CD4-positive, alpha-beta T cell treated with Interleukin-6 at 100 ng/mL for 8 hours (primary cell): ENCODE data around the gene FAM193A.
"Not testable (repeated sequence)": the region's sequence is repeated elsewhere in the genome, so short reads cannot be mapped to it uniquely, and the experiment has no call there.

Experiments
- DNase-seq: peaks from one replicate; pipeline ENCODE4 v3.0.0-alpha.2; 2020; ENCODE audit warnings: mixed read lengths, low spot score

FAM193A gene

DNA sequence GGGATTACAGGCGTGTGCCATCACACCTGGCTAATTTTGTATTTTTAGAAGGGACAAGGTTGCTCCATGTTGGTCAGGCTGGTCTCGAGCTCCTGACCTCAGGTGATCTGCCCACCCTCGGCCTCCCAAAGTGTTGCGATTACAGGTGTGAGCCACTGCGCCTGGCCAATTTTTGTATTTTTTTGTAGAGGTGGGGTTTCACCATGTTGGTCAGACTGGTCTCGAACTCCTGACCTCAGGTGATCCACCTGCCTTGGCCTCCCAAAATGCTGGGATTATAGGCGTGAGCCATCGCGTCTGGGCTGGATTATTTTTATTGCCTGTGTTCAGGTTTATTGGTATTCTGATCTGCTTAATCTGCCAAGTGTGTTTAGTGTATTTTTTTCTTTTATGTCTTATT, 82.3 kb downstream of the FAM193A start:
- DNase-seq, result not testable (repeated sequence)

DNA sequence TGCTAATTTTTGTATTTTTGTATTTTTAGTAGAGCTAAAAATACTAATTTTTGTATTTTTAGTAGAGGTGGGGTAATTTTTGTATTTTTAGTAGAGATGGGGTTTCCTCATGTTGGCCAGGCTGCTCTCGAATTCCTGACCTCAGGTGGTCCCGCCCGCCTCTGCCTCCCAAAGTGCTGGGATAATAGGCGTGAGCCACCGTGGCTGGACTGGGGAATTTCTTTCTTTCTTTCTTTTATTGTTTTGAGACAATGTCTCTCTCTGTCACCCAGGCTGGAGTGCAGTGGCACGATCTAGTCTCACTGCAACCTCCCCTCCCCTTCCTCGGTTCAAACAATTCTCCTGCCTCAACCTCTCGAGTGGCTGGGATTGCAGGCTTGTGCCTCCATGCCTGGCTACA, 83.0 kb downstream of the FAM193A start:
- no peak for DNase-seq

DNA sequence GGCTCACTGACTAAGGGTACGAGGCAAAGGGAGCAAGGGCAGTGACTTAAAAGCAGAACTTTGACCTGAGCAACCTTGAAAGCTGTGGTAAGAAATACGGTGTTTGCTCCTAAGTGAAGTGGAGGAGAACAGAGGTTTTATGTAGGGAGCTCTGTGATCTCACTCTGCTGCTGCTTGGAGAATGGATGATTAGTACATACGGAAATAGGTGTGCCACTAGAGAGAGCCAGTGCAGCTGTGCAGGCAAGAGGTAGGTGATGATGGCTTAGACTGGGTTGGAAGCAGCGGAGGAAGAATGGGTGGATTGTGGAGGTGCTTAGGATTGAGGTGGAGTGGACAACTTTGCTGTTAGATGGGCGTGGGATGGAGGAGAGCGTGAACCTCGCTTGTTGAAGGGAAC, 85.0 kb downstream of the FAM193A start:
- no peak for DNase-seq

DNA sequence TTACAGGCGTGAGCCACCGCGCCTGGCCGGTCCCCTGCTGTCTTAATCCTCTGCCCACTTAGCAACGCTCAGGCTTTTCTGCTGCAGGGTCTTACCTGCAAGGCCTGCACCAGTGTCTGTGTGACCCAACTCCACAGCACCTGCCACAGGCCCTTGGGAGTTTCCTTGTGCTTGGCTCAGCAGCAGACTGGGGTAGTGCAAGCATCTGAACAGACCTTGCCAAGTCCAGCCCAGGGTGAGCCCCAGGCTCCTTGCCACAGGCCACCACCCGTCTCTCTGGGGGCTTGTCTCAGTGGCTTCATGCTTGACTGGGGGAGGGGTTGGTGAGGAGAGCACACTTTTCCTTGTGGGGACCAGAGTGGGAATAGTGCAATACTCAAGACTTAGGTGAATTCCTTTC, 87.0 kb downstream of the FAM193A start:
- no peak for DNase-seq

DNA sequence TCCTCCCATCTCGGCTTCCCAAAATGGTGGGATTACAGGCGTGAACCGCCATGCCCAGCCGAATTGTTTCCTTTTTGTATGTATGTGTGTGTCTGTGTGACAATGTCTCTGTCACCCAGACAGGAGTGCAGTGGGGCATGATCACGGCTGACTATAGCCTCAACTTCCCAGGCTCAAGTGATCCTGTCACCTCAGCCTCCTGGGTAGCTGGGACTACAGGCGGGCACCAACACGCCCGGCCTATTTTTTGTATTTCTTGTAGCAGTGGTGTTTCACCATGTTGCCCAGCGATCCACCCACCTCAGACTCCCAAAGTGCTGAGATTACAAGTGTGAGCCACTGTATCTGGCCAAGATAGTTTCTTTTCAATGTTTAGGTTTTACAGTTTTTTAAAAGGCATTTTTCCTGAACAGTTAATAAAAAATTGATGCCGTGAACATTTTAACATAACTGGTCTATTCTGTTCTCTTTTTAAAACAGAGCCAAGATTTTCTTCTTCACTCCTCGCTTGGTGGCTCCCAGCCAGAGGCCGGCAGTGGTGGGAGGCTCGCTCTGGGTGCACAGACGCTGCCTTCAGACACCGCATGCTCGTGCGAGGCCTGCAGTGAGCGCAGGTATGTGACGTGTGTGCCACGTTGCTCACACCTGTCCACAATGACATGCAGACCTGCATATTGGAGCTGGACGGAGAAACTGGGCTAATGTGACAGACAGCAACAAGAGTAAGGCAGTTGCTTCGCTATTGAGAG, 88.5 kb downstream of the FAM193A start:
- DNase-seq, result no peak

DNA sequence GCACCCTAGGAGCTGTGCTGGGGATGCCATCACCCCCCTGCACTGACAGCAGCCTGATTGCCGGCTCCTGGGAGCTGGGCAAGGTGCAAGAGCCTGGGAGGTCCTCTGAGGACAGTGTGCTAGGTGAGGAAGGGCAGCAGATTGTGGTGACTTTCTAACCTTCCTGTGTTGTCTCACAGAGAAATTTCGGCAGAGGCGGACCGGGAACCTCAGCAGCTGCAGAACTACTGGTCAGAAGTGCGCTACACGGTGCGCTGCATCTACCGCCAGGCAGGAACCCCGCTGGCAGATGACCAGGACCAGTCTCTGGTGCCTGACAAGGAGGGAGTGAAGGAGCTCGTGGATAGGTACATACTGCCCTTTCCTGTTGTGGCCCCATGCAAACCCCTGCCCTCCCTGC, 89.8 kb downstream of the FAM193A start:
- no peak for DNase-seq

DNA sequence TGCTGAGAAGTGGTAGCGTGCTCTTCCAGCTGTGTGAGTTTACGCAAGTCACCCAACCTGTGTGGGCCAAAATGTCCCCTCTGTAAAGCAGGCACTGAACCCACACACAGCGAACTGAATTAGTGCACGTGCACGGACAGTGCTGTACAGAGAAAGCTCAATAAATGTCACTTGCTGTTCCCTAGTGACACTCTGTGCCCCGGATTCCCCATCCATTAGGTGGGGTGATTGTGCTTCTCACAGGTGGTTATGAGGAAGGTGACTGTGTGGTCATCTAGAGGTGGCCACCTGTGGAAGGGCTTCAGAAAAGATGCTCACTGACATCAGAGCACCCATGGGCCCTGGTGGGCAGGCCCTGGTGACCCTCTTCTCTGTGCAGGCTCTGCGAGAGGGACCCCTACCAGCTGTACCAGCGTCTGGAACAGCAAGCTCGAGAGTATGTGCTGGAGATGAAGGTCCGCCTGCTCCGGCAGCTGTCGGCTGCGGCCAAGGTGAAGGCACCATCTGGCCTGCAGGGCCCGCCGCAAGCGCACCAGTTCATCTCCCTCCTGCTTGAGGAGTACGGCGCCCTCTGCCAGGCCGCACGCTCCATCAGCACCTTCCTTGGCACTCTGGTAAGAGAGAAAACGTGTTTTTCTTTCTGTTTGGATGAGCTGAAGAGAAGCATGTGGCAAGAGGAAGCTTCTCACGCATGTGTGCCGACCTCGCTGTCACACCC, 94.3 kb downstream of the FAM193A start:
- no peak for DNase-seq

DNA sequence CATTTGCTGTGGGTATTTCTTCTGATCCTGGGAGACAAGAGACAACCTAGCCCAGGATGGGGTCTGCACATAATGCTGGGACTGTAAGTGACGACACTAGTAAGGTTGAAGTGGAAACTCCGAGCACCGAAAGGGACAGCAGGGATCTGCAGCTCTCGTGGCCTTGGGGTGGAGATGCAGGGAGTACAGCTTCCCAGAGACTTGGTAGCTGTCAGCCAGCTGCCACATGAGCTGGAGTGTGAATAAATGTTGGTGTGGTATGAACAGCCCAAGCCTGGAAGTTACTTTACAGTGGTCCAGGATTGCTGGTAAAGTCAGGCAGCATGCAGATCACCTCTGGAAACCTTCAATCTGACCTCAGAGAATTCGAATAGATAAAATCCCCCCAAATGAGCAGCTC, 97.6 kb downstream of the FAM193A start:
- DNase-seq, result no peak

DNA sequence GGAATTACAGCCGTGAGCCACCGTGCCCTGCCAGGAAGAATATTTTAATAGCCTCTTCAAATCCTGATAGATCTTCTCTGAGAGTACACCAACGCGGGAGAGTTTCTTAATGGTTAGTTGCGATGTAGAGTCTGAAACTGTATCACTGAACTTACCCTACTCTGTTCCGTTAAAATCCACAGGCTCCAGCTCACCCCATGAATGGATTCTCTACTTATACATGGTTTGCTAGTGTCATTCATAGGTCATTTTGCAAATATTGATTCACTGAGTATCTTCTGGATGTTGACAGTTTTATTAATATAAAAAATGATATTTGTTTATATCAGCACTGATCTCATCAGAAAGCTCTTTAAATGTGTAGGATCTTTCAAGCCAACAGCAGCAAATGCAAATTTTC, 99.9 kb downstream of the FAM193A start:
- no peak for DNase-seq

DNA sequence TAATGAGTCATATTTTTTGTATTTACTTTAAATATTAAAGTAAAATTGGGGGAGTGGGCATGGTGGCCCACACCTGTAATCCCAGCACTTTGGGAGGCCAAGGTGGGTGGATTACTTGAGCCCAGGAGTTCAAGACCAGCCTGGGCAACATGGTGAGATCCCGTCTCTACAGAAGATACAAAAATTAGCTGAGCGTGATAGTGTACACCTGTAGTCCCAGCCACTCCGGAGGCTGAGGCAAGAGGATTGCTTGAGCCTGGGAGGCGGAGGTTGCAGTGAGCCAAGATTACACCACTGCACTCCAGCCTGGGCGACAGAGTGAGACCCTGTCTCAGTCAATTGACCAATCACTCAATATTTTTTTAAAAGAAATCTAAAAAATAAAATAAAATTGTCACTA, 100.5 kb downstream of the FAM193A start:
- DNase-seq, result not testable (repeated sequence)

DNA sequence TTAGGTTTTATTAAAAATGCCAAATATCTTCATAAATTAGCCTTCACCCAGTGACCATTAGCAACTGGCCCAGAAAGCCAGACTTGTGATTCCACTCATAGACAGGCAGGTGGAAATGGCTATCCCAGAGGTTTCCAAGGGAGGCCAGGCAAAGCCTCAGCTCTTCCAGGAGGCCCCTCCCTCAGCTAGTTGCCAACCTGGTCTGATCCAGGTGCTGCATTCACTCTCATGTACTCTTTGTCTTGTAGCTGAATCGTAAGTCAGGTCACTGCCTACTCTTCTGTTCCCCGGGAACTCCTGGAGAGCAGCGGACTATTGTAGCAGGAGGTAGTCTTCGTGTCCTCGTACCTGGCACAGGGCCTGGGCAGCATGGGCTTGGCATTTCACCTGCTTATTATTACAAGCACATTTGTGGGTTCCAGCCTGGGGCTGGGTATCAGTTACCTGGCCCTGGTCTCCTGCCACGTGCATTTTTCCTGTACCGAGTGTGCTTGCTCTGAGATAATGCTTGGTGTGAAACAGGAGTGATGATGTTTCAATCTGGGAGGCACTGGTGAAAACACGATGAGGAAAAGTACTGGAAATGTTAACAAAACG, 101.6 kb downstream of the FAM193A start:
- DNase-seq, result no peak

DNA sequence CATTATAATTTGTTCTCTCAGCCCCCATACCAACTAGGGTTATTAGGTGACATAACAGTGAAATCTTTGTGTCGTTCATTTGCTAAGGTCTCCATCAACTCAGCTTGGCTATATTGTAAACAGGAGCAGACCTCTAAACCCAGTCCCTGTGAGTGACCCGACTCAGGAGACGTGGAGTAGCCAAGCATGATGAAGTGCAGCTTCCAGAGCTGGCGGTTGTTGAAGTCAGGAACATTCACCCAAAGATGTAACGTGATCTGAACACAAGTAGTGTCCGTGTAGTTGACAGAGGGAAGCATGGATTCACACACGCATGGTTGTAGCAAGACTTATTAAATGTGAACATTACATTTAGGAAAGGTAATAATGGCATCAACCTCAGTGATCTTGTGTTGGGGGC, 102.3 kb downstream of the FAM193A start:
- DNase-seq, result no peak

DNA sequence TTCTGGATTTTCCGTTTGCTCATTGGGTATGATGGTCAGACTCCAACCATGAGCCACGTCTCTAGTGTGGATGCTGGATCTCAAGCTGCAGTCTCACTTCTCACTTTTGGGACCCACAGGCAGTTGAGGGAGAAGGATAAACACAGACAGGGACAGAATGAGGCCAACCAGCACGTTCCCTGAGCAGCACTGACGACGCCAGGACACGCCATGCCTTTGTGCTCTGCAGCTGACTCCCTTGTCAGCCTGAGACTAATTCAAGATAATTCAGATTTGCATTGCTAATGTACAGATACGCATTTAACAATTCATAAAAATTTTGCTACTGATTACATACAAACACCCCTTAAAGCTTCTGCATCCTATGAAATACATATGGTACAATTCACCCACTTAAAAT, 106.5 kb downstream of the FAM193A start:
- DNase-seq, result no peak

DNA sequence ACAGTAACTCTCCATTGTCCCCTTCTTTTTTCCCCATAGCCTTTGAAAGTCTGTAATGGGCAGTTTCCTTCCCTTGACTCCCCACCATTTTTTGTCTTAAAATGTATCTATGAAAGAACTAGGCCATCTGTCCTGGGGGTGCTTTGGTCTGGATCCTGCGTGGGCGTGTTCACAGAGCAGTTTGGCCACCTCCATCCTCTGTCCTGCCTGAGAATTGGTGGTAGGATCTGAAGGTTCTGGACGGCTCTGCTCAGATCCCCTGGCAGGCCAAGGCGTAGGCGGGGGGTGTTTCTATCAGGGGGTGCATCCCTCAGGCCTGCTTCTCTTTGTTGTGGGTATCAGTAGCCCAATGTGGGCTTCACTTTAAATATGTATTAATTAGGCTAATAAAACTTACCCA, 107.1 kb downstream of the FAM193A start:
- no peak for DNase-seq

DNA sequence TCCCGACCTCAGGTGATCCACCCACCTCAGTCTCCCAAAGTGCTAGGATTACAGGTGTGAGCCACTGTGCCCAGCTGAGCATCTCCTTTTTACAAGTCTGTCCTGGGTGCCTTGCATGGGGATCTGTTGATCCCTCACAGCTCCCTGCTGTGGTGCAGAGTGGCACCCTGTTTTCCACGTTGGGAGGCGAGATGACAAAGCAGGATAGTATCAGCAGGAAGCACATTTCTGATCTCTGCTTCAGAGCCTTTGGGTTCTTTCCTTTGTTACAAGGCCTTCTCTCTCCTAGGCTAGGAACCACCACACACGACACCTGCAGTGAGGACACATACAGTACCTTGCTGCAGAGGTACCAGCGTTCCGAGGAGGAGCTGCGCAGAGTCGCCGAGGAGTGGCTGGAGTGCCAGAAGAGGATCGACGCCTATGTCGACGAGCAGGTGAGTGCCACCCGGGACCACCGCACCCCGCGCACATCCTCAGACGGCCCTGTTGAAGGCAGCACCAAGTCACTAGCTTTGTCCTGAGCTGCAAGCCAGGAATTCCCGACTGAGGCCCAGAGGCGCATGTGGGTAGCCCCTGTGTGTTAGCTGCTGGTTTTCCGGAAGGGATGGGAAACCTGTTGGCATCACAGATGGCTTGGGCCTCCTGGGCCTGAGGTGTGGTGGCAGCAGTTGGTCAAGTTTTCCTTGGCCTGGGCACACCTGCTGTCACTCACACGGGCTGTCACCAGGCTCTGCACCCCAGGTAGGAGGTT, 110.1 kb downstream of the FAM193A start:
- DNase-seq, result no peak

DNA sequence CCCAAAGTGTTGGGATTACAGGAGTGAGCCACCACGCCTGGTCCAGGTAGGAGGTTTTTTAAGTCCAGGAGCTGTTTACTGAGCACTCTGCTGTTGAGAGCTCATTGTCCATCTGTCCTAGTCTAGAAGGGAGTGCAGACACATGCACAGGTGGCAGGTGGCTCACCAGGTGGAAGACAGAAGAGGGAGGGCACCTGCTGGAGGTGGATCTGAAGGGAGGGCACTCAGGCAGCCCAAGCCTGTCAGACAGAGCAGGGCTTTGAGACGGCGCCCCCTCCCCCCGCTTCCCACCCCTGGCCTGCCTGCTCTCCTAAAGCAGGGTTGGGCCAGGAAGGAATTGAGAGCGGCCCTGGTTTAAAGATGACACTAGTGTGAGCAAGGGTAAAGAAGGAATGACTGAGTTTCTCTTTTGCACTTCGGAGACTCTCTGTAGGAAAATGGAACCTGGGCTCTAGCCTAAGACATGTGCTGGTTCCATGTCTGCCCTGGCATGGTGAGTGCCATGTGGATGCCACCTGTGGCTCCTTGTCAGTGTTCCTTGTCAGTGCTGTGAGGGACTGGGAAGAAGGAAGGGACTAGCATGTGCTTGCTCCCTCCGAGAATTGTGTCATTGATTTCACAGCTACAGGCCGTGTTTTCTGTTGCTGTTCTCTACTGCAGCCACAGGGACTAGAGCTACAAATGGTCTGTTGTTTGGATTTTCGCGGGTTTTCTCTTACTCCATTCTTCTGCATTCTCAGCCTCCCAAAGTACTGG, 111.1 kb downstream of the FAM193A start:
- DNase-seq, result no peak

DNA sequence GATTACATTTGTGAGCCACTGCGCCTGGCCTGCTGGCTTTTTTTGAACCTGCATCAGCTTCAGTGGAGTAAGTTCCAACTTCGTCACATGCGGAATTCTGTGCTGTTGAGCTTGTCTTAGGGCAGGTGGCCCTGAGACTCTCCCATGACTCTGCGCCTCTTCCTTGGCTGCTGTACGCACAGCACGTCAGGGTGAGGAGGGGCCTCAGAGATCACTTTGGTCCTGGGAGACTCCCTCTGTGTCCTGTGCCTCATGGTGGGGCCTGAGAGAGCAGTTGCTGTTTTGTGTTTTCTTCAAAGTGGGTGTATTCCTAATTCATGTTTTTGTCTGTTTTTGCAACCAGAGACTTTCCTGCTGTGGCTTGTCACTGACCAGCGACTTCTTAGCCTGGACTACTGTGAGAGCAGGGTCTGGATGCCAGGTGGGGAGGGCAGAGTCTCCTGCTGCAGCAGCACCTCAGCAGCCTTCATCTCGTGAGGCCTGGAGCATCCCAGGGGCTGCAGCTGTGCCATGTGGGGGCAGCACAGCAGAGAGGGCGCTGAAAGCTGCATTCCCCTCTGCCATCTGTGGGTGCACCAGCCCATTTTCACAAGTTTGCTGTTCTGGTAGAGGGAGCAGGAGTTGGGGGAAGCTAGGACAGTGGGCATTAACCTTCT, 111.8 kb downstream of the FAM193A start:
- DNase-seq, result no peak

DNA sequence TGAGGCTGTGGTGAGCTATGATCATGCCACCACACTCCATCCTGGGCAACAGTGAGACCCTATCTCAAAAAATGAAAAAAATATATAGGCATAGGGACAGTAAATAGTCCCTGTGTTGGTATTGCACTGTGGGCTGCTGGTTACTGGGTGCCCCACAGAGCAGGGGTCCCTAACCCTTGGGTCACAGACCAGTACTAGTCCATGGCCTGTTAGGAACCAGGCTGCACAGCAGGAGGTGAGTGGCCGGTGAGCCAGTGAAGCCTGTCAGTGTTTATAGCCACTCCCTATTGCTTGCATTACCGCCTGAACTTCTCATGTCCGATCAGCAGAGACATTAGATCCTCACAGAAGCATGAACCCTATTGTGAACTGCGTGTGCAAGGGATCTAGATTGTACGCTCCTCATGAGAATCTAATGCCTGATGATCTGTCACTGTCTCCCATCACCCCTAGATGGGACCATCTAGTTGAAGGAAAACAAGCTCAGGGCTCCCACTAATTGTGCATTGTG, 113.2 kb downstream of the FAM193A start:
- DNase-seq, result no peak

DNA sequence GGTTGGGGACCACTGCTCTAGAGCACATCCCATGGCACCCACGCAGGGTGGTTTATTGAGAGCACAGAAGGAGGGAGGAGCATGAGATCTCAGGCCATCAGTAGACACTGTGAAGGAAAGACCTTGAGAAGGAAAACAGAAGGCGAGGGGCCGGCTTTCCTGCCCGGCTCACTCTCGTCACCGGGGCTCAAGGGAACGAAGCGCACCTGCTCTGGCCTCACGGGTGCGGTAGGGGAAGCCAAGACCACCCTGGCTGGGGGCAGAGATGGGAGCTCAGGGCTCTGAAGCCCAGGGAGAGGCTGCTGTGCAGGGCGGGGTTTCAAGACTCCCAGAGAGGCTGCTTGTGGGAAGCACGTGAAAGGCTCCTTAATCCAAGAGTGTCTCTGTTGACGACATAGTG, 113.8 kb downstream of the FAM193A start:
- no peak for DNase-seq

DNA sequence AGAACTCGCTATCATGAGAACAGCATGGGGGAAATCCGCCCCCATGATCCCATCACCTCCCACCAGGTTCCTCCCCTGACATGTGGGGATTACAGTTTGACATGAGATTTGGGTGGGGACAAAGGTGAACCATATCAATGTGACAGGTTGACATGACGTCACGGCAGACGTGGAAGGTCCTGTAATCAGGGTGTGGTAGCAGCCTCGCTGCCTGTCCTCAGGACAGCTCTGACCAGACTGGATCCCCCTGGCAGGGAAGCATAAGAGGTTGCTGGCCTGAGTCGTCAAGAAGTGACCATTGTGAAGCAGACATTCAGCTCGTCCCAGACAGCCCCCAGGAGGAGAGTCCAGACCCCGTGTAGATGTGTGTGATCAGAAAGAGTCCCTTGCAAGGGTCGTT, 115.1 kb downstream of the FAM193A start:
- DNase-seq, result no peak

DNA sequence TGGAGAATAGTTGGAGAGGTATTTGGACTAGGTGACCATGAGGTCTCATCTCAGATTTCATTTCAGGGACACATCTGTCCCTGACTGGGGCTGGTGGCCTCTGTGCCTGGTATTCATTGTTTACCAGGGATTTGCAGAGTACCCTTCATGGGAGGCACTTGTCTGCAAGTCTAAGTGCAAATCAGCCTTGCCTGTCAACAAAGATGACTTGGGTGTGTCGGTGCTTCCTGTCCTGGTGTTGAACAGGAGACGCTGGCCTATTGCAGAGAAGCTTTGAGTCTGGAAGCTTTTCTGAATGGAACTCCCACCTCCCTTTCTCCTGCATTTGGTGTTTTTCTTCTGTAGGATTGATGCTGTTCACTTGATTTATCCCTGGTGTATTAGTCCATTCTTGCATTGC, 115.6 kb downstream of the FAM193A start:
- no peak for DNase-seq
